ENCODE data around the gene MICAL2.

DNA sequence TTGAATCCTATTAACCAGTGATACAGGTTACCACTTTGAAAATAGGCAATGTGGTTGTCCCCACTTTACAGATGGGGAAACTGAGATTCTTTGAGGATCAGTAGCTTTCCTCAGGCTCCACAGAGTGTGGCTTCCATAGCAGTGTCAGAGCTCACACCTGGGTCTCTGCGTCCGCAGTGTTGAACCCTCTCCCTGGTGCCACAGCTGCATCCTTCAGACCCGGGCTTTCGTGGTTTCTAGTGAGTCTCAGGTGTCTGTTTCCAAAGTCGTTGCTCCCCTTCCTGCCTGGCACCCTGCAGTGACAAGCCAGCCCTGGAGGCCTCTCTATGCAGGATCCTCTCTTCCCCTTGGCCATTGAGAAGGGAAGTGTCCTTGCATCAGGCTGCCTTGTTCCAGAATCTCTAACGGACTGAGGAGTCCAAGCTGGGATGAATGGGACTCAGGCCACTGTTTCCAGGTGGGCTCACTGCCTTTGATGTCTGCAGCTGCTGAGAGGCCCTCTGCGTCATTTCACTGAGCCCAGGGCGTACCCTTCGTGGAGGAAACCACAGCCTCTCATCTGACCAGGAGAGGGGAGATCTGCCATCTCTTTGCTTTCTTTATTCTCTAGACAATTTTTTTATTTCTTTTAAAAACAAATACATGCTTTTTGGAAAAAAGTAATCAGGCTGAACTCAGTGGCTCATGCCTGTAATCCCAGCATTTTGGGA, 48.4 kb upstream of the MICAL2 start:
- TF ChIP-seq, protein P1, sequence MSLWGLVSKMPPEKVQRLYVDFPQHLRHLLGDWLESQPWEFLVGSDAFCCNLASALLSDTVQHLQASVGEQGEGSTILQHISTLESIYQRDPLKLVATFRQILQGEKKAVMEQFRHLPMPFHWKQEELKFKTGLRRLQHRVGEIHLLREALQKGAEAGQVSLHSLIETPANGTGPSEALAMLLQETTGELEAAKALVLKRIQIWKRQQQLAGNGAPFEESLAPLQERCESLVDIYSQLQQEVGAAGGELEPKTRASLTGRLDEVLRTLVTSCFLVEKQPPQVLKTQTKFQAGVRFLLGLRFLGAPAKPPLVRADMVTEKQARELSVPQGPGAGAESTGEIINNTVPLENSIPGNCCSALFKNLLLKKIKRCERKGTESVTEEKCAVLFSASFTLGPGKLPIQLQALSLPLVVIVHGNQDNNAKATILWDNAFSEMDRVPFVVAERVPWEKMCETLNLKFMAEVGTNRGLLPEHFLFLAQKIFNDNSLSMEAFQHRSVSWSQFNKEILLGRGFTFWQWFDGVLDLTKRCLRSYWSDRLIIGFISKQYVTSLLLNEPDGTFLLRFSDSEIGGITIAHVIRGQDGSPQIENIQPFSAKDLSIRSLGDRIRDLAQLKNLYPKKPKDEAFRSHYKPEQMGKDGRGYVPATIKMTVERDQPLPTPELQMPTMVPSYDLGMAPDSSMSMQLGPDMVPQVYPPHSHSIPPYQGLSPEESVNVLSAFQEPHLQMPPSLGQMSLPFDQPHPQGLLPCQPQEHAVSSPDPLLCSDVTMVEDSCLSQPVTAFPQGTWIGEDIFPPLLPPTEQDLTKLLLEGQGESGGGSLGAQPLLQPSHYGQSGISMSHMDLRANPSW (CRISPR knock-in tag; IDR thresholded peaks at IDR 0.05; ENCODE audit: borderline replicate concordance), result no peak
- TF ChIP-seq CTCF (CRISPR knock-in tag; IDR thresholded peaks at IDR 0.05), result no peak
- no peak for TF ChIP-seq SMAD3 (CRISPR knock-in tag; IDR thresholded peaks at IDR 0.05)
- TF ChIP-seq SRF (IDR thresholded peaks at IDR 0.05; ENCODE audit: low read depth, low read length), result no peak
- TF ChIP-seq, protein P2, sequence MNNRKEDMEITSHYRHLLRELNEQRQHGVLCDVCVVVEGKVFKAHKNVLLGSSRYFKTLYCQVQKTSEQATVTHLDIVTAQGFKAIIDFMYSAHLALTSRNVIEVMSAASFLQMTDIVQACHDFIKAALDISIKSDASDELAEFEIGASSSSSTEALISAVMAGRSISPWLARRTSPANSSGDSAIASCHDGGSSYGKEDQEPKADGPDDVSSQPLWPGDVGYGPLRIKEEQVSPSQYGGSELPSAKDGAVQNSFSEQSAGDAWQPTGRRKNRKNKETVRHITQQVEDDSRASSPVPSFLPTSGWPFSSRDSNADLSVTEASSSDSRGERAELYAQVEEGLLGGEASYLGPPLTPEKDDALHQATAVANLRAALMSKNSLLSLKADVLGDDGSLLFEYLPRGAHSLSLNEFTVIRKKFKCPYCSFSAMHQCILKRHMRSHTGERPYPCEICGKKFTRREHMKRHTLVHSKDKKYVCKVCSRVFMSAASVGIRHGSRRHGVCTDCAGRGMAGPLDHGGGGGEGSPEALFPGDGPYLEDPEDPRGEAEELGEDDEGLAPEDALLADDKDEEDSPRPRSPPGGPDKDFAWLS (CRISPR knock-in tag; IDR thresholded peaks at IDR 0.05; ENCODE audit: borderline replicate concordance), result no peak
- TF ChIP-seq ZNF639 (CRISPR knock-in tag; conservative IDR thresholded peaks at IDR 0.05), result no peak
- TF ChIP-seq POLR2A (IDR thresholded peaks at IDR 0.05; ENCODE audit: insufficient read depth in 1 of 2, low read depth in 2 of 2, low read length in 2 of 2), result no peak
